Measurements from ENCODE around the gene UBALD2. TPM values are rescaled to one million over a fixed set of nuclear protein-coding genes. Genes with fewer than 3 reads are reported as not detected.

The UBALD2 gene
- total RNA-seq, 1 experiment from 2014 or later: 109 TPM

DNA sequence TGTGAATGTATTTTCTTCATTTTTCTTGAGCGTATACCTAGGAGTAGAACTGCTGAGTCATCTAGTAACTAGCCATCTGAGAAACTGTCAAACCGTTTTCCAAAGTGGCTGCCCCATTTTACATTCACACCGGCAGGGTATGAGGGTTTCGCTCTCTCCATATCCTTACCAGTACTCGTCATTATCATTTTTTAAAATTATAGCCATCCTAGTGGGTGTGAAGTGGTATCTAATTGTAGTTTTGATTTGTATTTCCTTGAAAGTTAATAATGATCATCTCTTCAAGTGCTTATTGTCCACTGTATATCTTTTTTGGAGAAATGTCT is 30.8 kb upstream of the UBALD2 start:
- H3K27me3 Mint-ChIP-seq (ENCODE audit: insufficient read depth, unreplicated experiment): peaks cover 9% of the 10 kb centered on the region
- POLR2A ChIA-PET: interaction anchor here (0.6 to 1.1 kb wide), 4 partner anchors 10 to 329 kb away, joined by 3 to 4 read pairs (median 4); no protein-coding TSS in a partner anchor
- intact Hi-C loops (cut with micrococcal nuclease): no loop called here
- no peaks in the 10 kb centered on the region for H3K4me1 Mint-ChIP-seq (ENCODE audit: insufficient read depth, unreplicated experiment)
- BruUV-seq (replicated peaks): no TSS peak
- H3K9me3 Mint-ChIP-seq (ENCODE audit: unreplicated experiment): no peaks in the 10 kb centered on the region
- TF ChIP-seq CTCF (IDR thresholded peaks at IDR 0.05; ENCODE audit: unreplicated experiment): no peak
- CTCF ChIA-PET: no interaction called here
- DNase-seq (ENCODE audit: unreplicated experiment): no peak
- H3K4me3 Mint-ChIP-seq (ENCODE audit: unreplicated experiment): no peak overlapping the region
- H3K36me3 Mint-ChIP-seq (ENCODE audit: insufficient read depth, unreplicated experiment): no peaks in the 10 kb centered on the region
- H3K27ac Mint-ChIP-seq (ENCODE audit: low read depth, unreplicated experiment): no peak overlapping the region

GRCh38 chr17:76235883-76236282 is 29.3 kb upstream of the UBALD2 start:
- H3K27ac Mint-ChIP-seq (ENCODE audit: low read depth, unreplicated experiment): no peak overlapping the region
- CTCF ChIA-PET: interaction anchor here (0.6 kb wide), 1 partner anchor 72 kb away, joined by 4 read pairs; no protein-coding TSS in a partner anchor
- peaks cover 3% of the 10 kb centered on the region for H3K27me3 Mint-ChIP-seq (ENCODE audit: insufficient read depth, unreplicated experiment)
- no peak overlapping the region for H3K4me3 Mint-ChIP-seq (ENCODE audit: unreplicated experiment)
- DNase-seq (ENCODE audit: unreplicated experiment): no peak
- intact Hi-C loops (cut with micrococcal nuclease): no loop called here
- no peaks in the 10 kb centered on the region for H3K36me3 Mint-ChIP-seq (ENCODE audit: insufficient read depth, unreplicated experiment)
- peaks cover 2% of the 10 kb centered on the region for H3K4me1 Mint-ChIP-seq (ENCODE audit: insufficient read depth, unreplicated experiment)
- POLR2A ChIA-PET: no interaction called here
- H3K9me3 Mint-ChIP-seq (ENCODE audit: unreplicated experiment): no peaks in the 10 kb centered on the region
- TF ChIP-seq CTCF (IDR thresholded peaks at IDR 0.05; ENCODE audit: unreplicated experiment): no peak
- BruUV-seq (replicated peaks): no TSS peak

DNA sequence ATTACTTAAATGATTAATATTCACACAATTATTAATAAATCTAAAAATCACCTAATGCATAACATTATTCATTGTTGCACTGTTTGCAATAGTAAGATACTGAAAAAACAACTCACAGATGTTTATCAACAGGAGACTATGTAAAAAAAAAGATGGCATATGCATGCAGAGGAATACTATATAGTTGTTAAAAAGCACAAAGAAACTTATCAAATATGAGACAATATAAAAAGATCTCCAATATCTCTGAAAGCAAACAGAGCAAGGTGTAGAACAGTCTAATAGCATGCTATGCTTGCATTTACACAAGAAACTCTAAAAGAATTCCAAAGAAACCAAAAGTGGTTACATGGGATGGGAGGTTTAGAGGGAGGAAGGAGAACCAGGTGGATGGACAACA is 28.5 kb upstream of the UBALD2 start:
- no peak overlapping the region for H3K27ac Mint-ChIP-seq (ENCODE audit: low read depth, unreplicated experiment)
- H3K27me3 Mint-ChIP-seq (ENCODE audit: insufficient read depth, unreplicated experiment): peaks cover 10% of the 10 kb centered on the region
- no TSS peak for BruUV-seq (replicated peaks)
- DNase-seq (ENCODE audit: unreplicated experiment): no peak
- no peaks in the 10 kb centered on the region for H3K36me3 Mint-ChIP-seq (ENCODE audit: insufficient read depth, unreplicated experiment)
- intact Hi-C loops (cut with micrococcal nuclease): no loop called here
- ChIA-PET POLR2A (no interaction called here), CTCF (interaction anchor here (0.6 kb wide), 1 partner anchor 131 kb away, joined by 3 read pairs; no protein-coding TSS in a partner anchor)
- no peak for TF ChIP-seq CTCF (IDR thresholded peaks at IDR 0.05; ENCODE audit: unreplicated experiment)
- H3K4me3 Mint-ChIP-seq (ENCODE audit: unreplicated experiment): no peak overlapping the region
- peaks cover 6% of the 10 kb centered on the region for H3K4me1 Mint-ChIP-seq (ENCODE audit: insufficient read depth, unreplicated experiment)
- no peaks in the 10 kb centered on the region for H3K9me3 Mint-ChIP-seq (ENCODE audit: unreplicated experiment)

DNA sequence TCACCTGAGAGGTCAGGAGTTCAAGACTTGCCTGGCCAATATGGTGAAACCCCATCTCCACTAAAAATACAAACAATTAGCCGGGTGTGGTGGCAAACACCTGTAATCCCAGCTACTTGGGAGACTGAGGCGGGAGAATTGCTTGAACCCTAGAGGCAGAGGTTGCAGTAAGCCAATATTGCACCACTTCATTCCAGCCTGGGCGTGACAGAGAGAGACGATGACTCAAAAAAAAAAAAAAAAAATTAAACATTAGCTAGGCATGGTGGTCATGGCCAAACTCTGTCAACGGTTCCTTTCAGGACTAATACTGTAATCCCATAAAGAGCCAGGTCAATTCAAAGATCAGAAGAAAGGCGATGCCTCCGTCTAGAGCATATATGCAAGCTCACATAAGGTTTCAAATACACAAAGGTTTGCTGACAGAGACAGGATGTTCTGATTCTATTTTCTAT is 27.3 kb upstream of the UBALD2 start:
- no peaks in the 10 kb centered on the region for H3K9me3 Mint-ChIP-seq (ENCODE audit: unreplicated experiment)
- H3K4me1 Mint-ChIP-seq (ENCODE audit: insufficient read depth, unreplicated experiment): peaks cover 6% of the 10 kb centered on the region
- H3K36me3 Mint-ChIP-seq (ENCODE audit: insufficient read depth, unreplicated experiment): no peaks in the 10 kb centered on the region
- H3K27ac Mint-ChIP-seq (ENCODE audit: low read depth, unreplicated experiment): no peak overlapping the region
- intact Hi-C loops (cut with micrococcal nuclease): no loop called here
- POLR2A ChIA-PET: interaction anchor here (2.4 kb wide), 1 partner anchor 27 kb away, joined by 10 read pairs; the partner anchor contains the start of gene UBALD2
- no TSS peak for BruUV-seq (replicated peaks)
- no peak for TF ChIP-seq CTCF (IDR thresholded peaks at IDR 0.05; ENCODE audit: unreplicated experiment)
- CTCF ChIA-PET: interaction anchor here (0.8 kb wide), 1 partner anchor 56 kb away, joined by 5 read pairs; no protein-coding TSS in a partner anchor
- peak; percentile 55 for DNase-seq (ENCODE audit: unreplicated experiment)
- H3K27me3 Mint-ChIP-seq (ENCODE audit: insufficient read depth, unreplicated experiment): peaks cover 10% of the 10 kb centered on the region
- no peak overlapping the region for H3K4me3 Mint-ChIP-seq (ENCODE audit: unreplicated experiment)
